Stimulated activated CD4-positive, alpha-beta T cell treated with anti-CD3 and anti-CD28 coated beads, Interleukin-15, amount 100 ng/mL, for 1 hour (primary cell): ENCODE results near the gene TSPAN12.
"Not testable (repeated sequence)": the region's sequence is repeated elsewhere in the genome, so short reads cannot be mapped to it uniquely, and the experiment has no call there.

ENCODE experiments used
- DNase-seq, 2 donors: peaks; one replicate each; pipeline ENCODE4 v3.0.0-alpha.2; 2020; ENCODE audit warnings: low read depth in 1 of 2, low spot score in 1 of 2

Gene TSPAN12, protein sequence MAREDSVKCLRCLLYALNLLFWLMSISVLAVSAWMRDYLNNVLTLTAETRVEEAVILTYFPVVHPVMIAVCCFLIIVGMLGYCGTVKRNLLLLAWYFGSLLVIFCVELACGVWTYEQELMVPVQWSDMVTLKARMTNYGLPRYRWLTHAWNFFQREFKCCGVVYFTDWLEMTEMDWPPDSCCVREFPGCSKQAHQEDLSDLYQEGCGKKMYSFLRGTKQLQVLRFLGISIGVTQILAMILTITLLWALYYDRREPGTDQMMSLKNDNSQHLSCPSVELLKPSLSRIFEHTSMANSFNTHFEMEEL

GRCh38 chr7:120857588-120858573, at the start of gene TSPAN12:
Gene TSPAN12 (minus strand): TSS chr7:120858144. CDS start chr7:120856763, 1,381 bp downstream.
- peak in 1 of 2 donors; percentile 31 for DNase-seq

DNA sequence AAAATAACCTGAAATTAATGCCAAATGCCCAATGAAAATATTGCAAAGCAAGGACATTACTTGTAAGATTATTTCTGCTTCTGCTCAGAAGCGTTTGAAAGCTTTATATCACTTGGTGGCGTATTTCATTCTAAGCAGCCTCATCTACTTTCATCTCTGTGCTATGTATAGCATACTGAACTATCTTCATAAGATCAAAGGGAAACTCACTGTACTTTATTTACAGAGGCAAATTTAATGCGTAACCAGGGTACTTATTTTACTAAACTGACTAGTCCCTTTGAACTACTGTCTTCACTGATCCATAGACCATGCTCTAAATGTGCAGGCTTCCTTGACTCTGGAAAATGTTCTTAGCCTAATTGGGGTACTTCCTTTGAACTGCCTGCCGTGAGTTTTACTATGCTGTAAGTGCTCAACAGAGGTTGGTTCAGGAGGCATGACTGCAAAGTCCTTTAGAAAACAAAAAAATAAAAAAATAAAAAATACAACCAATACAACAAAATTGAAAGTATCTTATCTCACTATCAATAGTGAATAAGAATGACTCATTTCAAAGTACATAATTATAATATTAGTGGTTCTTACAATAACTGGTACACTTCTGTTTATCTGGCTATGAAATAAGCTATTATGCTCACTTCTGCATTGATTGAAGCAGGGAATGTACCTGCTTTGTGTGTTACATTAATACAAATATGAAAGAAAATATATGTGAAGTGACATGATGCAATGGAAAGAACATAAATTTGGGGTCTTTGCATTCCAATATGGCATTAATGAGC, 41.0 kb upstream of the TSPAN12 start:
- no peak for DNase-seq

- DNase-seq = not testable (repeated sequence)
Measured at GRCh38 chr7:120895253-120895652, 37.3 kb upstream of the TSPAN12 start.

GRCh38 chr7:120885602-120886001, 27.7 kb upstream of the TSPAN12 start:
- not testable (repeated sequence) for DNase-seq

DNA sequence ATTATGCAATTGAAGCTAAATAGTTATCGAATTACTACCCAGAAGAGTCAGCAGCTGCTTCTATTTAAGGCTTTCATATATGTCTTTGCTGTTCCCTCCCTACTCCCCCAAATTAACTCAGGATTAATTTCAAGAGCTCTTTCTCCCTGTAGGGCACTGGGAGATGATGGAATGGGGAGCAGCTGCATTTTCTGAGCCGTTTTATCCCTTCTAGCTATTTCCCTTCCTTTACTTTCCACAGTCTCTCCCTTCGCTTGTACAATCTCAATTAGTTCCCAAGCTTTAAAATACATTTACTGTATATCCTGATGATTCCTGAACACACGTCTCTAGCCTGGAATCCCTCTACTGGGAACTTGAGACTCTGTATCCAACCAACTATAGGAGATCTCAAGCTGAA, 19.8 kb upstream of the TSPAN12 start:
- no peak for DNase-seq

- no peak for DNase-seq
Measured at GRCh38 chr7:120876922-120877321, 19.0 kb upstream of the TSPAN12 start.

DNA sequence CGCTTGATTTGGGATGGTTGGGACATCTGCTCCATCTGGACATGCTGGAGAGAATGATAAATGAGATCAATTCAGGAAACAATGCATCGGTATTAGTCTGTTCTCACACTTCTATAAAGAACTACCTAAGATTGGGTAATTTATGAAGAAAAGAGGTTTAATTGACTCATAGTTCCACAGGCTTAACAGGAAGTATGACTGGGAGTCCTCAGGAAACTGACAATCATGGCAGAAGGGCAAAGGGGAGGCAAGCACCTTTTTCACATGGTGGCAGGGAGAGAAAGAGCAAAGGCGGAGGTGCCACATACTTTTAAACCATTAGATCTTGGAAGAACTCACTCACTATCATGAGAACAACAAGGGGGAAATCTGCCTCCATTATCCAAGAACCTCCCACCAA, 16.8 kb upstream of the TSPAN12 start:
- DNase-seq = no peak

DNA sequence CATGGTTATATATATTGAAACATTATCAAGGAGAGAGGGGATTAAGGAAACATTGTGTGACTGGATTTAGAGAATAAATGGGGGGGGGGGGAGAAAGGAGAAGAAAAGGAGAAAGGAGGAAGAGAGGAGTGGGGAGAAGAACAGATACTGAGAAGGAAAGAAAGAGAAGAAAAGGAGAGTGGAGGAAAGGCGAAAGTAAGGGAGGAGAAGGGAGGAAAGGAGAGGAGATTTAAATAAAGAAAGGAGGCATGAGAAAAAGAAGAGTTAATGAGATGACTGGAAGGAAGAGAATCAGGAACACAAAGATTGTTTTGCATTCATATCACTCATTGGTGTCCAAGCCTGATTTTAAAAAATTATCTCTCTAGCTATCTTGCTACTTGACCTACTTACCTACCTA, 16.1 kb upstream of the TSPAN12 start:
- no peak for DNase-seq

DNA sequence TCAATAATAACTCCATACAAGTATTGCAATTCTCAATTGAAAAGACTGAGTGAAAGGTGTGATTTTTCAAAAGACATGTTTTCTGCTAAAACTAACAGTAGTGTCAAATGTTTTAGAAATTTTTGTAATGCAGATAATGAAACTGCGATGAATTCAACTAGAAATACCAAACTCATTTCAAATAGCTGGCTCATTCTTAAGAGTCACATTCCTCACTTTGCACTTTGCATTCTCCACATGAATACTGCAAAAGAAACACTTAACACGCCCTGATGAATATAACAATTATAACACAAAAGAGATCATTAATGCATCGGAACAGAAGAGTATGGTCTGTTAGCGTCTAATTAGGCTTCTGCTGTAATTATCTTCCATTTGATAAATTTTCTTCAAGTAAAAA, 15.5 kb upstream of the TSPAN12 start:
- DNase-seq = no peak

GRCh38 chr7:120869700-120870099, 11.8 kb upstream of the TSPAN12 start:
- DNase-seq = no peak

GRCh38 chr7:120867932-120868331, 10.0 kb upstream of the TSPAN12 start:
- DNase-seq = no peak

- no peak for DNase-seq
Measured at GRCh38 chr7:120865191-120865981, 7.4 kb upstream of the TSPAN12 start.

GRCh38 chr7:120864141-120864900, 6.4 kb upstream of the TSPAN12 start:
- DNase-seq = no peak

DNA sequence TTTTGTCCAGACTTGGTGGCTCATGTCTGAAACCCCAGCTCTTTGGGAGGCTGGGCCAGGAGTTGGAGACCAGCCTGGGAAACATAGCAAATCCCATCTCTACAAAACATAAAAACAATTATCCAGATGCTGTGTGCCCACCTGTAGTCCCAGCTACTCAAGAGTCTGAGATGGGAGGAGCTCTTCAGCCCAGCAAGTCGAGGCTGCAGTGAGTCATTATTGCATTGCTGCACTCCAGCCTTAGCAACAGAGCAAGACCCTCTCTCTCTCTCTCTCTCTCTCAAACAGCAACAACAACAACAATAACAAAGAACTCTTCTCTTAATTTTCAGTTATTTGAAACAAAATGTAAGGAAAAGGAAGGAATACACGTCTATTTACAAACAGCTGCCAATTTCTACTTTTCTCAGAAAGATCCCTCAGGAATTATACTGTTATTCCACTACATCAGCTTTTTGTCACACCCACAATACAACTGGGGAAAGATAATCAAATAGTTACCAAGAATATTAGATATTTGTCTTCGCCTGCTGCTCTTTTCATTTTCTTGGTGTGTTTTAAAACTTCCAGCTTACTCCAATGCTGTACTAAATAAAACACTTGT, 5.1 kb upstream of the TSPAN12 start:
- DNase-seq = no peak

DNA sequence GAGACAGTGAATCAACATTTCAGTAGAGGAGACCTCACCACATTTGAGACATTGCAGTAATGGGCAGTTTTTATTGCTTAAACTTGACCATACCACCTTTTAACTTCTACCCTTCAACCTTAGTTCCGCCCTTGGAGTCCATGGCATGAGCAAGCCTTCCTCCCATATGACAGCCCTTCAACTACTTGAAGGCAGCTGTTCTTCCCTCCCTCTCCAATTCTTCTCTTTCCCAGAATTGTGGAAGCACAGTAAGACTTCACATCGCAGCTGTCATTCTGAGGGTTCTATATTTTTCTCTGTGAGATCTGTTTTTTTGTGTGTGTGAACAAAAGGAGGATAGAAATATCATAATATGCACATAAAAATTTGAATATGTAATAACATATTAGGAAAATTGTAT, 2.2 kb upstream of the TSPAN12 start:
- no peak for DNase-seq

GRCh38 chr7:120859459-120859858, 1.5 kb upstream of the TSPAN12 start:
- DNase-seq = no peak

DNA sequence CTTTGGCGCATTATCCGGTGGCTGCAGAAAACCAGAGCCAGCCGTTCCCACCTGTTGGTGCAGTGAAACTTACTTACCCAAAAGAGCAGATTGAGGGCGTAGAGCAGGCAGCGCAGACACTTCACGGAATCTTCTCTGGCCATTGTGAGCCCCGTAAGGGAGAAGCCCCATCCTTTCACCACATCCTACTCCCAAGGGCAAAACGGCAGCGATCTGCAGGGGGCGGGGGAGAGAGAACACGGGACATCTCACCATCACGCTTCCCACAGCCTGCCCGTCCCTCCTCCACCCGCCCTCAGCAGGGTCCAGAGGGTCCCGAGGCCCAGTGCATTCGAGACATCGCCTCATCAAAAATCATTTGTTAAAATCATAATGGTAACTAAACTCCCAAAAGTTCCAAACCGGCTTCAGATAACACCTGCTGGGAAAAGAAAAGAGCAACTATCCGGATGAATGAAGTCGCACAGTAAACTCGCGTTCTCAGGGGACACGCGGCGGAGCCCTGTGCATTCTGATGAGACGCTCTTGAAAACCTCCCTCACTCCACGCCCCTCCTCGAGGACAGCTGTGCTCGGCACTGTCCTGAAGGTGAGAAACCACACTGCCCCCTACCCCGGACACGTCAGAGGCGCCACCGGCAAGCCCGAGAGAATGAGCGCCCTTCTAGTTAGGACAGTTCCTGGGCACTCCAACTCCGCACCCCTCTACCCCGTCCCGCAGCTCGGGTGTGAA, 1.2 kb downstream of the TSPAN12 start:
- no peak for DNase-seq

- no peak for DNase-seq
Measured at GRCh38 chr7:120856198-120856597, 1.7 kb downstream of the TSPAN12 start.

DNA sequence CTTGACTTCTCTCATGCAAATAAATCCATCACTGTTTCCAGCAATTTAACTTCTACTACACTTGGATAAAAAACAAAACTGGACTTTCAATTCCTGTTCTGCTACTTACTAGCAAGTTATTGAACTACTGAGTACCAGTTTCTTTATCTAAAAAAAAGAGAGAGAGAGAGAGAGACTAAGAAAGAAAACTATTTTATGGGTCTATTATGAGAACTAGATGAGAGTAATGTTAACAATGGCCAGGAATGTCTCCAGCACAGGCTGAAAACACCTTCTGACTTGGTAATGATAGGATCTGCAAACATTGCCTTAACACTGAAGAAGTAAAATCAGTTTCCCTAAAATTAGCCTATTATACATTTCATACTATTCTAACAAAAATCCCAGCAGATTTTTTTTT, 5.2 kb downstream of the TSPAN12 start:
- DNase-seq = no peak
